Activated T-helper 1 cell treated with anti-CD3 and anti-CD28 coated beads, Interleukin-12 subunit alpha, Interleukin-12 subunit beta, Interleukin-2, Interleukin-4 antibody, amounts not matched to agents 30 ng/mL and 10 ng/mL and 1 ng/mL, durations not matched to agents 14 hours and 24 hours and 36 hours (primary cell): Measurements from ENCODE around the gene SENP3. TPM values are rescaled to one million over a fixed set of nuclear protein-coding genes. Genes with fewer than 3 reads are reported as not detected.

Source experiments
- DNase-seq: peaks from one replicate; pipeline ENCODE4 v3.0.0; 2021; ENCODE audit warnings: low spot score
- H3K27ac Mint-ChIP-seq: one replicate; pipeline ENCODE4 v1.8.0; 2021; ENCODE audit warnings: mild to moderate bottlenecking, mixed read lengths
- H3K27me3 Mint-ChIP-seq: one replicate; pipeline ENCODE4 v1.8.0; 2022; ENCODE audit warnings: mild to moderate bottlenecking, moderate library complexity, mixed read lengths; ENCODE audit not compliant: insufficient read depth
- H3K36me3 Mint-ChIP-seq: one replicate; pipeline ENCODE4 v1.8.0; 2021; ENCODE audit warnings: low read depth, mixed read lengths
- H3K4me1 Mint-ChIP-seq: one replicate; pipeline ENCODE4 v1.8.0; 2021; ENCODE audit warnings: low read depth, mixed read lengths
- H3K4me3 Mint-ChIP-seq: one replicate; pipeline ENCODE4 v1.8.0; 2021; ENCODE audit warnings: mild to moderate bottlenecking, moderate library complexity, mixed read lengths
- H3K9me3 Mint-ChIP-seq: one replicate; pipeline ENCODE4 v1.8.0; 2021; ENCODE audit warnings: mixed read lengths
- intact Hi-C: fragments of 100-400 bp; cut with micrococcal nuclease; formaldehyde crosslinking; loops from one replicate; pipeline ENCODE4 v1.15.1; 2024
- total RNA-seq: library from RNA; stranded (reverse); gene quantifications from 2 replicates; pipeline ENCODE4 v1.2.3, GENCODE V29; 2022

The SENP3 gene
- total RNA-seq, 1 donor from 2014 or later: 102 TPM

- no peak for DNase-seq
- Mint-ChIP-seq H3K27me3 (peaks cover 11% of the 10 kb centered on the region), H3K9me3 (no peaks in the 10 kb centered on the region), H3K4me3 (no peak overlapping the region), H3K27ac (no peak overlapping the region), H3K4me1 (peaks cover 13% of the 10 kb centered on the region), H3K36me3 (no peaks in the 10 kb centered on the region)
- intact Hi-C loops: no loop called here
Measured at GRCh38 chr17:7544911-7545310, 16.8 kb upstream of the SENP3 start.

GRCh38 chr17:7548585-7549400 lies 12.9 kb upstream of the SENP3 start, which contains the start of gene TNFSF12:
TNFSF12 (plus strand) TSS chr17:7549058; CDS start chr17:7549154, 96 bp downstream.
- H3K27ac Mint-ChIP-seq: peak within 1 kb of the TSS; percentile 83
- H3K4me1 Mint-ChIP-seq: peaks cover 50% of the 10 kb centered on the region
- H3K9me3 Mint-ChIP-seq: no peaks in the 10 kb centered on the region
- DNase-seq: peak; percentile 63
- no peaks in the 10 kb centered on the region for H3K27me3 Mint-ChIP-seq
- peaks cover 11% of the 10 kb centered on the region for H3K36me3 Mint-ChIP-seq
- intact Hi-C loops: loop anchor here (1.0 kb wide), 1 partner anchor 13 kb away; the partner anchor contains the start of gene SENP3
- peak within 1 kb of the TSS; percentile 87 for H3K4me3 Mint-ChIP-seq

- intact Hi-C loops: loop anchor here (1.0 kb wide), 1 partner anchor 12 kb away; the partner anchor contains the start of gene SENP3
- peak overlapping the region; percentile 83 for H3K27ac Mint-ChIP-seq
- H3K4me3 Mint-ChIP-seq: peak overlapping the region; percentile 87
- peaks cover 13% of the 10 kb centered on the region for H3K36me3 Mint-ChIP-seq
- H3K9me3 Mint-ChIP-seq: no peaks in the 10 kb centered on the region
- DNase-seq: no peak
- peaks cover 54% of the 10 kb centered on the region for H3K4me1 Mint-ChIP-seq
- no peaks in the 10 kb centered on the region for H3K27me3 Mint-ChIP-seq
Measured at GRCh38 chr17:7549401-7550055, 12.2 kb upstream of the SENP3 start.

- Mint-ChIP-seq H3K4me3 (peak overlapping the region; percentile 87), H3K4me1 (peaks cover 60% of the 10 kb centered on the region), H3K9me3 (no peaks in the 10 kb centered on the region), H3K27ac (no peak overlapping the region), H3K36me3 (peaks cover 17% of the 10 kb centered on the region), H3K27me3 (no peaks in the 10 kb centered on the region)
- intact Hi-C loops: no loop called here
- DNase-seq: no peak
Measured at GRCh38 chr17:7550344-7550743, 11.4 kb upstream of the SENP3 start.

GRCh38 chr17:7551396-7551795 lies 10.3 kb upstream of the SENP3 start:
- H3K27me3 Mint-ChIP-seq: no peaks in the 10 kb centered on the region
- intact Hi-C loops: no loop called here
- peak overlapping the region; percentile 53 for H3K4me3 Mint-ChIP-seq
- peak overlapping the region; percentile 84 for H3K27ac Mint-ChIP-seq
- no peaks in the 10 kb centered on the region for H3K9me3 Mint-ChIP-seq
- peaks cover 67% of the 10 kb centered on the region for H3K4me1 Mint-ChIP-seq
- no peak for DNase-seq
- H3K36me3 Mint-ChIP-seq: peaks cover 21% of the 10 kb centered on the region

GRCh38 chr17:7552621-7553051 lies 9.1 kb upstream of the SENP3 start:
- DNase-seq: peak; percentile 56
- Mint-ChIP-seq H3K36me3 (peaks cover 24% of the 10 kb centered on the region), H3K27me3 (no peaks in the 10 kb centered on the region), H3K27ac (peak overlapping the region; percentile 90), H3K4me1 (peaks cover 72% of the 10 kb centered on the region), H3K9me3 (no peaks in the 10 kb centered on the region), H3K4me3 (peak overlapping the region; percentile 61)
- intact Hi-C loops: loop anchor here (2.0 kb wide), 1 partner anchor 68 kb away; the partner anchor contains the start of gene POLR2A

GRCh38 chr17:7553356-7553755 lies 8.4 kb upstream of the SENP3 start:
- no peak for DNase-seq
- no peaks in the 10 kb centered on the region for H3K27me3 Mint-ChIP-seq
- peak overlapping the region; percentile 34 for H3K4me3 Mint-ChIP-seq
- intact Hi-C loops: loop anchor here (2.0 kb wide), 1 partner anchor 69 kb away; the partner anchor contains the start of gene POLR2A
- peaks cover 26% of the 10 kb centered on the region for H3K36me3 Mint-ChIP-seq
- H3K4me1 Mint-ChIP-seq: peaks cover 76% of the 10 kb centered on the region
- peak overlapping the region; percentile 90 for H3K27ac Mint-ChIP-seq
- no peaks in the 10 kb centered on the region for H3K9me3 Mint-ChIP-seq

- no peaks in the 10 kb centered on the region for H3K9me3 Mint-ChIP-seq
- H3K4me3 Mint-ChIP-seq: no peak overlapping the region
- no peak for DNase-seq
- peaks cover 26% of the 10 kb centered on the region for H3K36me3 Mint-ChIP-seq
- H3K4me1 Mint-ChIP-seq: peaks cover 80% of the 10 kb centered on the region
- no peaks in the 10 kb centered on the region for H3K27me3 Mint-ChIP-seq
- H3K27ac Mint-ChIP-seq: peak overlapping the region; percentile 4
- intact Hi-C loops: no loop called here
Measured at GRCh38 chr17:7555320-7555948, 6.3 kb upstream of the SENP3 start.

GRCh38 chr17:7556627-7557026 lies 5.1 kb upstream of the SENP3 start:
- Mint-ChIP-seq H3K4me3 (no peak overlapping the region), H3K36me3 (peaks cover 25% of the 10 kb centered on the region), H3K27me3 (no peaks in the 10 kb centered on the region), H3K9me3 (no peaks in the 10 kb centered on the region), H3K4me1 (peaks cover 77% of the 10 kb centered on the region), H3K27ac (peak overlapping the region; percentile 70)
- DNase-seq: no peak
- intact Hi-C loops: no loop called here

- Mint-ChIP-seq H3K4me1 (peaks cover 71% of the 10 kb centered on the region), H3K9me3 (no peaks in the 10 kb centered on the region), H3K36me3 (peaks cover 23% of the 10 kb centered on the region), H3K27ac (no peak overlapping the region), H3K4me3 (no peak overlapping the region), H3K27me3 (no peaks in the 10 kb centered on the region)
- DNase-seq: no peak
- intact Hi-C loops: no loop called here
Measured at GRCh38 chr17:7557147-7557764, 4.5 kb upstream of the SENP3 start.

- H3K4me3 Mint-ChIP-seq: peak overlapping the region; percentile 60
- peaks cover 26% of the 10 kb centered on the region for H3K36me3 Mint-ChIP-seq
- H3K27me3 Mint-ChIP-seq: no peaks in the 10 kb centered on the region
- H3K4me1 Mint-ChIP-seq: peaks cover 70% of the 10 kb centered on the region
- no peak for DNase-seq
- H3K27ac Mint-ChIP-seq: no peak overlapping the region
- intact Hi-C loops: no loop called here
- no peaks in the 10 kb centered on the region for H3K9me3 Mint-ChIP-seq
Measured at GRCh38 chr17:7557775-7558543, 3.8 kb upstream of the SENP3 start.
